ENCODE measurements around the gene ZBTB20. TPM values are rescaled to one million over a fixed set of nuclear protein-coding genes. Genes with fewer than 3 reads are reported as not detected.

Gene ZBTB20
- total RNA-seq, 2 experiments from 2014 or later = 5.1 to 5.3 TPM

DNA sequence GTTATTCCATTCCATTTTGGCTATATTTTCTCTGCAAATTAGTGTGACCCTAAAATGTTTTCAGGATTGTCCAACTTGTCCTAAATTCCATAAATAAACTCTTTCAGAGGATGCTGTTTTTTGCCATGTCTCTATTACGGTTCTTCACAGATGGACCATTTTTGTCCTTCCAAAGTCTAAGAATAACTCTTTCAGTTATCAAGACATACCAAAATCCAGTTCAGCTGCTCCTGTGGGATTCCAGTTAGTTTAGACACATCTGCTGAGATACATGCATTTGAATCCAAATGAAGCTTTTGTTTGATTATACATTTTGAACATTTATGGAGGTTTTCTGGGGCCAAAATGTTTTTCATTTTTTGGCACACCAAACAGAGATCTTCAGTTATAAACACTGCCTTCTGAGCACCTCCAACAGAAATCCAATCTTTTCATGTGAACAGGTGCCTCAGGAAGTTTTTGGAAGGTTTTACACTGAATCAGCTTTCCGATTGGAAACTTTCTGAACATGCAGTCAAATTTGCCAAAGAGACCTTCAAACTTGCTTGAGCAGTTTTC, 772.6 kb downstream of the ZBTB20 start:
- H3K27me3 Mint-ChIP-seq = no peaks in the 10 kb centered on the region
- H3K9me3 Mint-ChIP-seq = no peaks in the 10 kb centered on the region
- CTCF ChIA-PET = interaction anchor here (2.3 to 3.0 kb wide), 2 partner anchors 10 to 83 kb away, joined by 8 to 9 read pairs; no protein-coding TSS in a partner anchor
- intact Hi-C loops (cut with micrococcal nuclease) = no loop called here
- H3K27ac Mint-ChIP-seq = no peak overlapping the region
- H3K4me3 Mint-ChIP-seq = no peak overlapping the region
- no peak for ATAC-seq
- H3K4me1 Mint-ChIP-seq (ENCODE audit: low read depth) = no peaks in the 10 kb centered on the region
- no peak for DNase-seq
- TF ChIP-seq, protein P1, sequence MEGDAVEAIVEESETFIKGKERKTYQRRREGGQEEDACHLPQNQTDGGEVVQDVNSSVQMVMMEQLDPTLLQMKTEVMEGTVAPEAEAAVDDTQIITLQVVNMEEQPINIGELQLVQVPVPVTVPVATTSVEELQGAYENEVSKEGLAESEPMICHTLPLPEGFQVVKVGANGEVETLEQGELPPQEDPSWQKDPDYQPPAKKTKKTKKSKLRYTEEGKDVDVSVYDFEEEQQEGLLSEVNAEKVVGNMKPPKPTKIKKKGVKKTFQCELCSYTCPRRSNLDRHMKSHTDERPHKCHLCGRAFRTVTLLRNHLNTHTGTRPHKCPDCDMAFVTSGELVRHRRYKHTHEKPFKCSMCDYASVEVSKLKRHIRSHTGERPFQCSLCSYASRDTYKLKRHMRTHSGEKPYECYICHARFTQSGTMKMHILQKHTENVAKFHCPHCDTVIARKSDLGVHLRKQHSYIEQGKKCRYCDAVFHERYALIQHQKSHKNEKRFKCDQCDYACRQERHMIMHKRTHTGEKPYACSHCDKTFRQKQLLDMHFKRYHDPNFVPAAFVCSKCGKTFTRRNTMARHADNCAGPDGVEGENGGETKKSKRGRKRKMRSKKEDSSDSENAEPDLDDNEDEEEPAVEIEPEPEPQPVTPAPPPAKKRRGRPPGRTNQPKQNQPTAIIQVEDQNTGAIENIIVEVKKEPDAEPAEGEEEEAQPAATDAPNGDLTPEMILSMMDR (IDR thresholded peaks at IDR 0.05) = no peak
- POLR2A ChIA-PET = interaction anchor here (0.6 kb wide), 1 partner anchor 127 kb away, joined by 3 read pairs; no protein-coding TSS in a partner anchor
- no peaks in the 10 kb centered on the region for H3K36me3 Mint-ChIP-seq (ENCODE audit: low read depth)

DNA sequence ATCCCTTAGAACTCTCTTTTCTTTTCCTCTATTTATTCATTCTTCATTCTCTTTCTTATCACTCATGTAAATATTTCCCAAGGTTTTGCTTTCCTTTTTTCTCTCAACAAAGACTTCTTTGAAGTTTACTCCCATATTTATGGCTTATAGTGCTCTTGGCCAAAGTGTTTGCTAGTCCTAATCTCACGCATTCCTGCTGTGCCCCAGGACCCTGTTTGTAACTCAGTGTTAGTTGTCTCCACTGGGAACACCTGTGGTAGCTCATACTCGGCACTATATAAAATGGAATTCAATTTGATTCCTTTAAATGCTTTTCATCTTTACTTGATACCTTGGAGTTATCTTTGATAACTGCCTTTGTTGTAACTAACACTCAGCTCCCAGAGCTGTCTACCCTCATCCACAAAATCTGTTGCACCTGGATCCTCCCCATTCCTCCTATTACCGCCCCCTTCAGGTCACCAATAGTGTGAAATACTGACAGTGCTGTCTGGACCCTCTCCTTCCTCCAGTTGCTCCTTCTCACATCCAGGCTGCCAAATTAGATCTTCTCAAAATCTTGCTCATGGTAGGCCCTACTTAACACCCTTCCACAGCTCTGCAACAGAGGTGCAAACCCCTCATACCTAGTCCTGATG, 776.4 kb downstream of the ZBTB20 start:
- Mint-ChIP-seq H3K36me3 (ENCODE audit: low read depth) (no peaks in the 10 kb centered on the region), H3K4me1 (ENCODE audit: low read depth) (no peaks in the 10 kb centered on the region), H3K4me3 (no peak overlapping the region), H3K27me3 (no peaks in the 10 kb centered on the region), H3K9me3 (no peaks in the 10 kb centered on the region), H3K27ac (no peak overlapping the region)
- intact Hi-C loops (cut with micrococcal nuclease) = no loop called here
- DNase-seq (no peak), ATAC-seq (no peak)
- ChIA-PET CTCF (interaction anchor here (1.0 to 1.4 kb wide), 4 partner anchors 9 to 25 kb away, joined by 3 to 6 read pairs (median 4); no protein-coding TSS in a partner anchor), POLR2A (no interaction called here)
- TF ChIP-seq, protein P1 (IDR thresholded peaks at IDR 0.05) = peak; percentile 34

DNA sequence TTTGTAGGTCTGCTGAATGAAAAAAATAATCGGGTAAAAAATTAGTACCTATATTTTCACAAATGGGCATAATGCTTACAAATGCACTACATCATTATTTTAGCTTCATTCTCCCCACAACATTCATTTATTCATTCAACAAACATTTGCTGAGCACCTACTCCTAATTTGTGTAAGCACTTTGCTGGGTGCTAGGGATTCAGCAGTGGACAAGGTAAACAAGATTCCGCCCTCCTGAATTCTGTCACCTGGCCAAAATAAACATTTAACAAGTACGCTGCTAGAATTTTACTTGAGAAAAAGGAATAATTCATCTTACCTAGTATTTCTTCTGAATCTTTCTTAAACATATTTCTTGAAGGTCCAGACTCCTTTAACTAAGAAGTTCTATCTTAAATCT, 781.2 kb downstream of the ZBTB20 start:
- CTCF ChIA-PET = interaction anchor here (0.5 to 2.2 kb wide), 6 partner anchors 18 to 377 kb away, joined by 3 to 9 read pairs (median 4); no protein-coding TSS in a partner anchor
- intact Hi-C loops (cut with micrococcal nuclease) = no loop called here
- Mint-ChIP-seq H3K27me3 (no peaks in the 10 kb centered on the region), H3K4me1 (ENCODE audit: low read depth) (peaks cover 20% of the 10 kb centered on the region), H3K9me3 (no peaks in the 10 kb centered on the region), H3K36me3 (ENCODE audit: low read depth) (no peaks in the 10 kb centered on the region), H3K4me3 (no peak overlapping the region), H3K27ac (no peak overlapping the region)
- DNase-seq = no peak
- TF ChIP-seq, protein P1 (IDR thresholded peaks at IDR 0.05) = no peak
- POLR2A ChIA-PET = interaction anchor here (0.6 to 1.7 kb wide), 2 partner anchors 16 to 70 kb away, joined by 3 read pairs; no protein-coding TSS in a partner anchor
- ATAC-seq = no peak

DNA sequence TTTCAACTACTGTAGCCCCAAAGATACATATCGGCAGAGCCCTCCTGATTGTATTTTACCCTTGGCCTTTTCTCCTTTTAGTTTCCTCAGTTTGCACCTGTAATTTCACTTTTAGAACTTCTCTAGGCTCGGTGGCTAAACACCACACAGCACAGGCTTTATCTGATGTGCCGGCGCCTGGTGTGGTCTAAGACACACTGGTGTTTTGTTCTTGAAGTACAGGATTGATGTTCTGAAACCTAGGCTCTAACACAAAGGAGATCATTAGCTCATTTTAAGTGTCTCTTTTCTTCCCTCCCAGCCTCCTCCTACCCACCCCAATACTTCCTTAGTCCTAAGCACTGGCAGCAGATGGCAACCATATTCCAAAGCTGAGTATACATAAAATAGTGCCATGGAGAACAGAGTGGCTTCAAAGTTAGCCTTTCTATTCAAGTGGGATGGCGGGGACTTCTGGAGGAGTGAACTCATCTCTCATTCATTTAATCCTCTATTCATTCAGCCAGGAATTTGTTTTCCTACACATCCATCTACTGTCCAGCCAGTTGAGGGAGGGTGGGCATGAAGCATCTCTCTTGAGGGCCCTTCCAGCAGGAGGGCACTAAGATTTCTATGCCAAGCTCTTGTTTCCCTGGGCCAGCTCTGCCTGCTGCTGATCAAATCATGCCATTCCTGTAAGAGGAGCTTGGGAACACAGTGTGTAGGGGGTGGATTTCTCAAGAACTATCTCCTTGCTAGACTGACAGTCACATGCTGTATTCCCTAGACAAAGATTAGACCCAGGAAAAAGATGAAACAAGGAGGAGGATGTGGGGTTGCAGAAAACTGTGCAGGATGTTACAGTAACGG, 782.1 kb downstream of the ZBTB20 start:
- no peak overlapping the region for H3K27ac Mint-ChIP-seq
- ChIA-PET CTCF (interaction anchor here (0.8 to 4.7 kb wide), 7 partner anchors 14 to 210 kb away, joined by 3 to 34 read pairs (median 7); no protein-coding TSS in a partner anchor), POLR2A (interaction anchor here (1.7 kb wide), 1 partner anchor 17 kb away, joined by 3 read pairs; no protein-coding TSS in a partner anchor)
- DNase-seq (no peak), ATAC-seq (no peak)
- no peak overlapping the region for H3K4me3 Mint-ChIP-seq
- H3K4me1 Mint-ChIP-seq (ENCODE audit: low read depth) = peaks cover 20% of the 10 kb centered on the region
- intact Hi-C loops (cut with micrococcal nuclease) = no loop called here
- H3K27me3 Mint-ChIP-seq = no peaks in the 10 kb centered on the region
- TF ChIP-seq, protein P1 (IDR thresholded peaks at IDR 0.05) = no peak
- H3K36me3 Mint-ChIP-seq (ENCODE audit: low read depth) = no peaks in the 10 kb centered on the region
- H3K9me3 Mint-ChIP-seq = no peaks in the 10 kb centered on the region

All from activated CD8-positive, alpha-beta T cell treated with anti-CD3 and anti-CD28 coated beads for 36 hours (primary cell).